Osteoblast (primary cell): Measurements from ENCODE around the gene TRIM28. TPM values are rescaled to one million over a fixed set of nuclear protein-coding genes. Genes with fewer than 3 reads are reported as not detected.

Experiments
- DNase-seq: peaks from one replicate; pipeline ENCODE4 v3.0.0; 2011; ENCODE audit warnings: low spot score, mixed read lengths; ENCODE audit not compliant: insufficient read length; ENCODE audit errors: missing footprints
- H2AFZ ChIP-seq: 2 replicates; pipeline ENCODE4 v1.6.0; 2011; ENCODE audit warnings: mild to moderate bottlenecking, low read length
- H3K27ac ChIP-seq: 2 replicates; pipeline ENCODE4 v1.5.1; 2011; ENCODE audit warnings: mild to moderate bottlenecking, low read depth, low read length, moderate library complexity
- H3K27me3 ChIP-seq: 2 replicates; pipeline ENCODE4 v1.6.0; 2012; ENCODE audit warnings: mild to moderate bottlenecking, control low read depth, inconsistent platforms, low read length, moderate library complexity; ENCODE audit not compliant: insufficient read depth
- H3K36me3 ChIP-seq: 2 replicates; pipeline ENCODE4 v1.5.1; 2011; ENCODE audit warnings: mild to moderate bottlenecking, low read length, control low read depth, moderate library complexity; ENCODE audit not compliant: insufficient read depth
- H3K4me1 ChIP-seq: 2 replicates; pipeline ENCODE4 v1.5.1; 2011; ENCODE audit warnings: mild to moderate bottlenecking, low read length, control low read depth, moderate library complexity; ENCODE audit not compliant: insufficient read depth
- H3K4me2 ChIP-seq: 2 replicates; pipeline ENCODE4 v1.6.0; 2011; ENCODE audit warnings: mild to moderate bottlenecking, low read length; ENCODE audit not compliant: insufficient read depth
- H3K4me3 ChIP-seq: fragments of 200-600 bp; sonication (generic); 3 replicates; pipeline ENCODE4 v1.5.1; 2012; ENCODE audit warnings: mild to moderate bottlenecking, low read length, inconsistent platforms; ENCODE audit not compliant: insufficient read depth
- H3K79me2 ChIP-seq: 2 replicates; pipeline ENCODE4 v1.6.0; 2012; ENCODE audit warnings: mild to moderate bottlenecking, low read length, control low read depth, inconsistent platforms; ENCODE audit not compliant: insufficient read depth
- H3K9me3 ChIP-seq: 2 replicates; pipeline ENCODE4 v1.5.1; 2011; ENCODE audit warnings: low read depth, low read length, control low read depth
- H4K20me1 ChIP-seq: 2 replicates; pipeline ENCODE4 v1.6.0; 2012; ENCODE audit warnings: mild to moderate bottlenecking, low read length, control low read depth; ENCODE audit not compliant: insufficient read depth
- CTCF ChIP-seq: IDR thresholded peaks from 2 replicates; pipeline ENCODE4 v1.5.1; 2011; ENCODE audit warnings: mild to moderate bottlenecking, low read depth, low read length, moderate library complexity; ENCODE audit errors: extremely low read depth
- total RNA-seq: library from RNA; depleted of rRNA; stranded (reverse); fragments of >200 nt; gene quantifications from 2 replicates; pipeline ENCODE4 v1.2.3, GENCODE V29; 2012

TRIM28 gene
- total RNA-seq, 1 donor: 224 TPM

- peaks cover 45% of the 10 kb centered on the region for H3K79me2 ChIP-seq
- peak within 1 kb of the TSS; percentile 87 for H3K4me3 ChIP-seq
- peaks cover 2% of the 10 kb centered on the region for H3K27me3 ChIP-seq
- peak within 1 kb of the TSS; percentile 92 for H2AFZ ChIP-seq
- no peak for TF ChIP-seq CTCF
- H3K27ac ChIP-seq: peak within 1 kb of the TSS; percentile 99
- H3K4me1 ChIP-seq: peaks cover 47% of the 10 kb centered on the region
- no peak for DNase-seq
- H3K36me3 ChIP-seq: peaks cover 18% of the 10 kb centered on the region
- H3K9me3 ChIP-seq: no peaks in the 10 kb centered on the region
- peaks cover 12% of the 10 kb centered on the region for H4K20me1 ChIP-seq
- peak within 1 kb of the TSS; percentile 97 for H3K4me2 ChIP-seq
Observed at GRCh38 chr19:58558066-58558622, 14.3 kb downstream of the TRIM28 start, which contains the start of gene UBE2M. Gene UBE2M (minus strand): TSS chr19:58558611. CDS start chr19:58558381, 230 bp downstream.

GRCh38 chr19:58558623-58559274, 14.9 kb downstream of the TRIM28 start:
- Histone ChIP-seq H3K4me1 (peaks cover 46% of the 10 kb centered on the region), H3K36me3 (peaks cover 16% of the 10 kb centered on the region), H4K20me1 (peaks cover 12% of the 10 kb centered on the region), H3K27ac (peak overlapping the region; percentile 99), H3K27me3 (peaks cover 6% of the 10 kb centered on the region), H3K4me3 (peak overlapping the region; percentile 87), H3K9me3 (no peaks in the 10 kb centered on the region), H3K79me2 (peaks cover 40% of the 10 kb centered on the region), H3K4me2 (peak overlapping the region; percentile 93), H2AFZ (peak overlapping the region; percentile 92)
- peak; percentile 100 for DNase-seq
- no peak for TF ChIP-seq CTCF

DNA sequence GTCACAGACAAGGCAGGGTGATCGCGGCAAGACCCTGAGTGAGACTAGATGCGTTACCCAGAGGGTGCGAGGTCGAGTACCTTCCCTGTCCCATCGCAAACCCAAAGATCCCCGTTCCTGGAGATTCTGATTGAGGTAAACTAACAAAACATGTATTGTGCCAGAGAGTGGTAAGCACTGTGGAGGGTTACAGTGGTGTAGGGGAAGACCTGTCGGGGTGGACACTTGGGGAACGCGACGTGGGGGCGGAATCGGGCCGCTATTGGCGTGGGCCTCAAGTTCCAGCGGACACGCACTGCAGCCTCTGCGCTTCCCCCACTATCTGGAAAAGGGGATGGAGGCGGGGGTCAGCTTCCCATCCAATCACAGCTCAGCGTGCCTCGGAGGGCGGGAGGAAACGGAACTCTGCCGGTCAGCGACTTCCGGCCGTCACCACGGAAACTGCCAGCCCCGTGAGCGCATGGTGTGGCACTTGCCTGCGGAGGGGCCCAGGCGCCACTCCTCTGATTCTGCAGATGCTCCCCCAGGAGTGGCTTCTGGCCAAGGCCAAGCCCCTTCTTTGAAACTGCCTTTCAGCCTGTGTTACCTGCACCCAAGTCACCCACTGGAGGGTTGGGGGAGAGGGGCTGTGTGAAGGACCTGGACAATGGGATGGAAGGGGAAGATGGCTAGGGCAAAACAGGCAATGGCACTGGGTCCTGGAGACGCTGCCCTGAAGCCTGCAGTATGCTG, 15.6 kb downstream of the TRIM28 start:
- H3K4me3 ChIP-seq: peak overlapping the region; percentile 87
- H3K36me3 ChIP-seq: peaks cover 13% of the 10 kb centered on the region
- peak overlapping the region; percentile 93 for H3K4me2 ChIP-seq
- TF ChIP-seq CTCF: no peak
- H3K9me3 ChIP-seq: no peaks in the 10 kb centered on the region
- peak overlapping the region; percentile 92 for H2AFZ ChIP-seq
- peaks cover 6% of the 10 kb centered on the region for H3K27me3 ChIP-seq
- H3K4me1 ChIP-seq: peaks cover 39% of the 10 kb centered on the region
- peaks cover 12% of the 10 kb centered on the region for H4K20me1 ChIP-seq
- peak; percentile 100 for DNase-seq
- H3K27ac ChIP-seq: peak overlapping the region; percentile 99
- peaks cover 33% of the 10 kb centered on the region for H3K79me2 ChIP-seq
